Upper lobe of left lung (tissue), 6 donors: ENCODE measurements around the gene KPNA6. TPM values are rescaled to one million over a fixed set of nuclear protein-coding genes. Genes with fewer than 3 reads are reported as not detected.
A peak's percentile ranks its signal among the peaks of the same experiment; 100 is the strongest.

ENCODE experiments used
- ATAC-seq, 2 donors: fragments of 200-7000 bp; cut with Tn5 transposase; one replicate each; pipeline ENCODE4 v1.9.1; 2022; ENCODE audit warnings: mild to moderate bottlenecking in 2 of 2, moderate library complexity in 2 of 2; ENCODE audit not compliant: low FRiP score in 2 of 2
- DNase-seq, 2 donors: peaks; one replicate each; pipeline ENCODE4 v3.0.0-alpha.2; 2019 to 2020
- H3K27ac ChIP-seq, 4 donors: fragments of 200-600 bp; sonication (generic); one replicate each; pipeline ENCODE4 v1.5.1; 2016 to 2019
- H3K27me3 ChIP-seq, 4 donors: fragments of 200-600 bp; sonication (generic); one replicate each; pipeline ENCODE4 v1.5.1; 2017 to 2019
- H3K36me3 ChIP-seq, 4 donors: fragments of 200-600 bp; sonication (generic); one replicate each; pipeline ENCODE4 v1.5.1; 2016 to 2019
- H3K4me1 ChIP-seq, 4 donors: fragments of 200-600 bp; sonication (generic); one replicate each; pipeline ENCODE4 v1.5.1; 2018 to 2019
- H3K4me3 ChIP-seq, 4 donors: fragments of 200-600 bp; sonication (generic); one replicate each; pipeline ENCODE4 v1.5.1; 2017 to 2019; ENCODE audit warnings: mild to moderate bottlenecking in 2 of 4, moderate library complexity in 1 of 4
- H3K9me3 ChIP-seq, 4 donors: fragments of 200-600 bp; sonication (generic); one replicate each; pipeline ENCODE4 v1.5.1; 2018 to 2019
- EP300 ChIP-seq, 4 donors: sonication (generic); formaldehyde crosslinking; IDR thresholded peaks; one replicate each; pipeline ENCODE4 v1.5.1; 2017; ENCODE audit warnings: antibody characterized with exemption in 4 of 4, control low read depth in 2 of 4
- POLR2A ChIP-seq, 4 donors: fragments of 450-650 bp; IDR thresholded peaks; one replicate each; pipeline ENCODE4 v1.5.1; 2016 to 2017; ENCODE audit warnings: antibody characterized with exemption in 4 of 4, mild to moderate bottlenecking in 2 of 4
- POLR2AphosphoS5 ChIP-seq, 2 donors: sonication (generic); formaldehyde crosslinking; IDR thresholded peaks; one replicate each; pipeline ENCODE4 v1.5.1; 2017; ENCODE audit warnings: antibody characterized with exemption in 2 of 2
- WGBS, 2 donors: methylation state at CpG; one replicate each; pipeline ENCODE4 v1.1.5; 2017 to 2018; 5-methylcytosine and 5-hydroxymethylcytosine counted together
- total RNA-seq, 6 donors: library from RNA; depleted of rRNA in 4 of 6; stranded (reverse); fragments of >200 nt in 4 of 6; gene quantifications; one replicate each; pipeline versions ENCODE4 v1.1.0 to v1.2.1, GENCODE V29; 2016 to 2021
- TF ChIP-seq, protein P1 (sequence below), 6 experiments: fragments of 450-650 bp in 4 of 6; fragments of 200-600 bp in 2 of 6; sonication (generic) in 2 of 6; IDR thresholded peaks; one replicate each; pipeline ENCODE4 v1.5.1; 2016 to 2019; ENCODE audit warnings: antibody characterized with exemption in 6 of 6
- donor health status: DM: no; HTN: no; CAD: no; lungs with moderate emphysema.
- donor health status: DM: no; HTN: yes; CAD: no; lungs with severe emphysema.

KPNA6 gene
- total RNA-seq, 6 donors from 2014 or later = 16.8 to 53.8 (median 42.0) TPM

DNA sequence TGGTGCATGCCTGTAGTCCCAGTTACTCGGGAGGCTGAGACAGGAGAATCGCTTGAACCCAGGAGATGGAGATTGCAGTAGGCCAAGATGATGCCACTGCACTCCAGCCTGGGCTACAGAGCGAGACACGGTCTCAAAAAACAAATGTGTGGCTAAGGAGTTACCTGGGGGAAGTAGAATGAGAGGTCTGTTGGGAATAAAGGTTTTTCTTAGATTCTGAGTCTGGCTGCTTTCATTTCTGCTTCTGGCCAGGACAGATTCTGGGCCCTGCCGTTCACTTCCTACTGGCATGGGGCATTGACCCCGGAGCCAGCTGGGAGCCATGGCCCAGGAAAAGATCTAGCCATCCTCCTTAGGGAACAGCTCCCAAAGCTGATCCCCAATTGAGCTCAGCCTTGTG, 100.6 kb downstream of the KPNA6 start:
- peaks cover 9 to 20% (median 14%) of the 10 kb centered on the region in 4 donors for H3K4me1 ChIP-seq
- TF ChIP-seq EP300 (IDR thresholded peaks at IDR 0.05) = no peak
- no peak for TF ChIP-seq POLR2AphosphoS5 (IDR thresholded peaks at IDR 0.05)
- TF ChIP-seq POLR2A (IDR thresholded peaks at IDR 0.05) = no peak
- TF ChIP-seq, protein P1, sequence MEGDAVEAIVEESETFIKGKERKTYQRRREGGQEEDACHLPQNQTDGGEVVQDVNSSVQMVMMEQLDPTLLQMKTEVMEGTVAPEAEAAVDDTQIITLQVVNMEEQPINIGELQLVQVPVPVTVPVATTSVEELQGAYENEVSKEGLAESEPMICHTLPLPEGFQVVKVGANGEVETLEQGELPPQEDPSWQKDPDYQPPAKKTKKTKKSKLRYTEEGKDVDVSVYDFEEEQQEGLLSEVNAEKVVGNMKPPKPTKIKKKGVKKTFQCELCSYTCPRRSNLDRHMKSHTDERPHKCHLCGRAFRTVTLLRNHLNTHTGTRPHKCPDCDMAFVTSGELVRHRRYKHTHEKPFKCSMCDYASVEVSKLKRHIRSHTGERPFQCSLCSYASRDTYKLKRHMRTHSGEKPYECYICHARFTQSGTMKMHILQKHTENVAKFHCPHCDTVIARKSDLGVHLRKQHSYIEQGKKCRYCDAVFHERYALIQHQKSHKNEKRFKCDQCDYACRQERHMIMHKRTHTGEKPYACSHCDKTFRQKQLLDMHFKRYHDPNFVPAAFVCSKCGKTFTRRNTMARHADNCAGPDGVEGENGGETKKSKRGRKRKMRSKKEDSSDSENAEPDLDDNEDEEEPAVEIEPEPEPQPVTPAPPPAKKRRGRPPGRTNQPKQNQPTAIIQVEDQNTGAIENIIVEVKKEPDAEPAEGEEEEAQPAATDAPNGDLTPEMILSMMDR (IDR thresholded peaks at IDR 0.05) = no peak
- H3K27me3 ChIP-seq = no peaks in the 10 kb centered on the region
- H3K4me3 ChIP-seq = no peak overlapping the region
- DNase-seq (no peak), ATAC-seq (no peak)
- WGBS, 2 donors = 82 to 86% methylated on average over 6 of the region's 6 CpGs
- H3K27ac ChIP-seq = no peak overlapping the region
- H3K9me3 ChIP-seq = no peaks in the 10 kb centered on the region
- H3K36me3 ChIP-seq = no peaks in the 10 kb centered on the region

DNA sequence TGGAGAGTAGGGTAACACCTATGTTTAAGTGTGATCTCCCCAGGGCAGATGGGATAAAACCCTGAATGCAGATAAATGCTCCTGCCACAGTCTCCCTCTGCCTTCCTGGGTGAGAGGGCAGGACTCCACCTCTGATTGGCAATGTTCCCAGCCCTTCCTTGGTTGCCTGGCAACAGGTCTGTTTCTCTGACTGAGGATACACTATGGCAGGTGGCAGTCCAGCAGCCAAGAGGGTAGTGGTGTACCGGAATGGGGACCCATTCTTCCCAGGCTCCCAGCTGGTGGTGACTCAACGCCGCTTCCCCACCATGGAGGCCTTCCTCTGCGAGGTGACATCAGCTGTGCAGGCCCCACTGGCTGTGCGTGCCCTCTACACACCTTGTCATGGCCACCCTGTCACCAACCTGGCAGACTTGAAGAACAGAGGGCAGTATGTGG, 101.1 kb downstream of the KPNA6 start, which contains the start of gene DCDC2B:
Gene DCDC2B (plus strand): TSS at position 199 of the 438 bp plus-strand sequence. CDS start 5 bp downstream, at position 204.
- Histone ChIP-seq H3K4me3 (no peak within 1 kb of the TSS), H3K36me3 (peaks cover 0 to 3% (median 0%) of the 10 kb centered on the region in 4 donors), H3K9me3 (no peaks in the 10 kb centered on the region), H3K4me1 (peaks cover 9 to 20% (median 14%) of the 10 kb centered on the region in 4 donors), H3K27ac (no peak within 1 kb of the TSS), H3K27me3 (no peaks in the 10 kb centered on the region)
- no peak for ATAC-seq
- no peak for TF ChIP-seq EP300 (IDR thresholded peaks at IDR 0.05)
- TF ChIP-seq POLR2A (IDR thresholded peaks at IDR 0.05) = peak in 1 of 4 donors; percentile 15
- WGBS, 2 donors = 89 to 100% methylated on average over 1 to 5 of the region's 5 CpGs
- DNase-seq = peak in 1 of 2 donors; percentile 56

DNA sequence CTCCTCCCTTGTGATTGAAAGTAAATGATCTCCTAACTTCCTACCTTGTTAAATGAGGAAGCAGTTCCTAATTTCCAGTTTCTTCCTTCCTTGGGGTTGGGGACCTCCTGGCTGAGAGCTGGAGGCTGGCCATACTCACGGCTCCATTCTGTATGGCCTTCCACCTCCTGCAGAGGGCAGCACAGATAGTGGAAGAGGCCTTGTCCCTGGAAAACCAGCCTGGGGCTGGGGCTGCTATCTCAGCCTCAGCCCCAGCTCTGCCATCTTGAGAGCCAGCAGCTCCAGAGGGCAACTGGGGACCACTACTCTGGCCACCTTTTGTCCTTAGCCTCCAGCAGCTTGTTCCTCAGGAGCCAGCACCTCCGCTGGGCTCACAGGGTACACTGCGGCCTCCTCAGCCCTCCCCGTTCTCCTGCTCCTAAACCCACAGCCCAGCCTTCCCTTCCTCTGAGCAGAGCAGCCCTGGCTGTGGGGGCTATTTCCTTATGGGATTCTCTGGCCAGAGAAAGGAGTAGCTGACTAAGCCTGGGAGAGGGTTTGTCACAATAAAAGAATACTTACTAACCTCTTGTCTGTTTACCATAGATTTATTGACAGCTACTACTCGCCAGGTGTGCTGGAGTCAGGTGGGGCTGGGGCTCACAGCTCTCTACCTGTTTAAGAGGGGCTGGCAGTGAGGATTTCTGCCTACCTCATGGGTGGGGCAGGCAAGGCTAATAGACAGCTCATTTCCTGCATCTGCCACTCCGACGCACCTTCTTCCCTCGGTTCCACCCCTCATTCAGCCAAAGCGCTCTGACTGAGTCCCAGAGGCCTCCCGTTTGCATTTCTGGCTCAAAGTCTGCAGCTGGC, 108.0 kb downstream of the KPNA6 start:
- peak; percentile 81 to 82 for ATAC-seq
- peak in 1 of 2 donors; percentile 48 for DNase-seq
- TF ChIP-seq POLR2A (IDR thresholded peaks at IDR 0.05) (no peak), EP300 (IDR thresholded peaks at IDR 0.05) (no peak), POLR2AphosphoS5 (IDR thresholded peaks at IDR 0.05) (no peak)
- TF ChIP-seq, protein P1 (IDR thresholded peaks at IDR 0.05) = peak; percentile 65 to 78 (median 72)
- H3K9me3 ChIP-seq = no peaks in the 10 kb centered on the region
- H3K4me1 ChIP-seq = peaks cover 2 to 14% (median 5%) of the 10 kb centered on the region in 4 donors
- H3K36me3 ChIP-seq = peaks cover 6 to 44% (median 24%) of the 10 kb centered on the region in 4 donors
- H3K27ac ChIP-seq = peak overlapping the region in 1 of 4 donors; percentile 15
- WGBS, 2 donors = 73 to 93% methylated on average over 7 to 9 of the region's 10 CpGs
- no peak overlapping the region for H3K4me3 ChIP-seq
- H3K27me3 ChIP-seq = no peaks in the 10 kb centered on the region

DNA sequence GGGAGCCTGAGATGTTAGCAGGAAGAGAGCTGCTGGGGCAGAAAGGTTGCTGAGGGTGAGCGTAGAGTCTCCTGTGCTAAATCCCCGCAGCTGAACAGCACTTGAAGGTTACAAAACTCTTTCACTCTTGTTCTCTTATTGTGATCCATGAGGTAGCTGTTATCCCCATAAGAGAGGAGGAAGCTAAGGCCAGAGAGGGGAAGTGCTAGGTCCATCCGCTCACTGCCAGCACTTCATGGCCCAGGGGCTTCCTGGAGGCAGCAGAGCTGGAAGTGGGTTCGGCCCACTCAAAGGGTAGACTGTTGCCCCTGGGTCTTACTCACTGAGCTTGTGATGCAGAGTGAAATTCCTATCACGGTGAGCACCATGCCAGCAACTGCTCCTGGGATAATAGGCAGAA, 108.7 kb downstream of the KPNA6 start:
- Histone ChIP-seq H3K4me1 (peaks cover 8 to 21% (median 12%) of the 10 kb centered on the region in 4 donors), H3K27me3 (no peaks in the 10 kb centered on the region), H3K36me3 (peaks cover 6 to 44% (median 24%) of the 10 kb centered on the region in 4 donors), H3K9me3 (no peaks in the 10 kb centered on the region), H3K27ac (no peak overlapping the region), H3K4me3 (no peak overlapping the region)
- ATAC-seq = no peak
- TF ChIP-seq POLR2A (IDR thresholded peaks at IDR 0.05) (no peak), POLR2AphosphoS5 (IDR thresholded peaks at IDR 0.05) (no peak), EP300 (IDR thresholded peaks at IDR 0.05) (no peak)
- TF ChIP-seq, protein P1 (IDR thresholded peaks at IDR 0.05) = no peak
- DNase-seq = no peak
- 74 to 95% methylated on average over 4 to 5 of the region's 5 CpGs for WGBS, 2 donors

DNA sequence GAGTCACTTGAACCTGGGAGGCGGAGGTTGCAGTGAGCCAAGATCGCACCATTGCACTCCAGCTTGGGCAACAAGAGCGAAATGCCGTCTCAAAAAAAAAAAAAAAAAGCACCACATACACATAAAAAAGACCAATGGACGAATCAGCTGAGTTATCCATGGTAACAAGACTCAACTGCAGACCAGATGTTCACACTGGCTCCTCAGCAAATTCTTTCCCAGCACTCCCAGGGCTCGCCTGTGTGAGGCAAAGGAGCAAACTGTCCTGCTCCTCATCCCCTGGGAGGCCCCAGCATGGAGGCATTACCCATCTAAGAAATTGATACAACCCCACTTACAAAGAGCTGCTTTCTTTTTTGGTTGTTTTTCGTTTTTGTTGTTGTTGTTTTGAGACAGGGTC, 111.2 kb downstream of the KPNA6 start:
- H3K27ac ChIP-seq = no peak overlapping the region
- no peak for TF ChIP-seq POLR2AphosphoS5 (IDR thresholded peaks at IDR 0.05)
- no peak for TF ChIP-seq EP300 (IDR thresholded peaks at IDR 0.05)
- no peak for TF ChIP-seq POLR2A (IDR thresholded peaks at IDR 0.05)
- TF ChIP-seq, protein P1 (IDR thresholded peaks at IDR 0.05) = no peak
- peaks cover 6 to 45% (median 26%) of the 10 kb centered on the region in 4 donors for H3K36me3 ChIP-seq
- H3K27me3 ChIP-seq = no peaks in the 10 kb centered on the region
- DNase-seq = no peak
- H3K4me1 ChIP-seq = peaks cover 19 to 38% (median 27%) of the 10 kb centered on the region in 4 donors
- WGBS, 2 donors = 83 to 85% methylated on average over 7 of the region's 7 CpGs
- ATAC-seq = no peak
- H3K9me3 ChIP-seq = no peaks in the 10 kb centered on the region
- H3K4me3 ChIP-seq = no peak overlapping the region
